Measurements from ENCODE around the gene ERC1.

ERC1 gene

GRCh38 chr12:1382151-1382550, 391.1 kb downstream of the ERC1 start:
- ChIA-PET POLR2A (no interaction called here), CTCF (no interaction called here)

GRCh38 chr12:1382826-1383225, 391.8 kb downstream of the ERC1 start:
- no peak for DNase-seq (ENCODE audit: extremely low spot score)
- CTCF ChIA-PET: no interaction called here
- TF ChIP-seq, protein P1, sequence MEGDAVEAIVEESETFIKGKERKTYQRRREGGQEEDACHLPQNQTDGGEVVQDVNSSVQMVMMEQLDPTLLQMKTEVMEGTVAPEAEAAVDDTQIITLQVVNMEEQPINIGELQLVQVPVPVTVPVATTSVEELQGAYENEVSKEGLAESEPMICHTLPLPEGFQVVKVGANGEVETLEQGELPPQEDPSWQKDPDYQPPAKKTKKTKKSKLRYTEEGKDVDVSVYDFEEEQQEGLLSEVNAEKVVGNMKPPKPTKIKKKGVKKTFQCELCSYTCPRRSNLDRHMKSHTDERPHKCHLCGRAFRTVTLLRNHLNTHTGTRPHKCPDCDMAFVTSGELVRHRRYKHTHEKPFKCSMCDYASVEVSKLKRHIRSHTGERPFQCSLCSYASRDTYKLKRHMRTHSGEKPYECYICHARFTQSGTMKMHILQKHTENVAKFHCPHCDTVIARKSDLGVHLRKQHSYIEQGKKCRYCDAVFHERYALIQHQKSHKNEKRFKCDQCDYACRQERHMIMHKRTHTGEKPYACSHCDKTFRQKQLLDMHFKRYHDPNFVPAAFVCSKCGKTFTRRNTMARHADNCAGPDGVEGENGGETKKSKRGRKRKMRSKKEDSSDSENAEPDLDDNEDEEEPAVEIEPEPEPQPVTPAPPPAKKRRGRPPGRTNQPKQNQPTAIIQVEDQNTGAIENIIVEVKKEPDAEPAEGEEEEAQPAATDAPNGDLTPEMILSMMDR (IDR thresholded peaks at IDR 0.05; ENCODE audit: control extremely low read depth, extremely low read depth, low read depth, missing control alignments): no peak
- POLR2A ChIA-PET: no interaction called here

More at GRCh38 chr12:1382151-1382550, 391.1 kb downstream of the ERC1 start:
- no peak for DNase-seq (ENCODE audit: extremely low spot score)
- TF ChIP-seq, protein P1 (IDR thresholded peaks at IDR 0.05; ENCODE audit: control extremely low read depth, extremely low read depth, low read depth, missing control alignments): no peak

DNA sequence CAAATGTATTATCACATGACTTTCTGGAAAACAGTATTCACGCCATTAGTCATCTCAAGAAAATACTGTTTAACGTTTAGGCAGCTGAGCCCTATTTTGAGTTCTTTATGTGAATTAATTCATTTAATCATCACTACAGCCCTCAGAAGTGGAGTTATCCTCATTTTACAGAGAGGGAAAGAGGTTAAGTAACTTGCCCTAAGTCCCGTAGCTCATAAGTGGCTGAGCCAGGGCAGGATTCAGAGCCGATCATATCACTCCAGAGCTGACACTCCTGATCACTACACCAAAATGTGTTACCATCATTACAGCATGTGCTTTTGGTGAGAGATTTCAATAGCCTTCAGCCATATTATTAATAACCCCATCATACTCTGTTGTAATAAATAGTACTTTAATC, 392.7 kb downstream of the ERC1 start:
- no peak for DNase-seq (ENCODE audit: extremely low spot score)
- ChIA-PET CTCF (interaction anchor here (1.1 kb wide), 1 partner anchor 22 kb away, joined by 3 read pairs; no protein-coding TSS in a partner anchor), POLR2A (no interaction called here)
- TF ChIP-seq, protein P1 (IDR thresholded peaks at IDR 0.05; ENCODE audit: control extremely low read depth, extremely low read depth, low read depth, missing control alignments): no peak

DNA sequence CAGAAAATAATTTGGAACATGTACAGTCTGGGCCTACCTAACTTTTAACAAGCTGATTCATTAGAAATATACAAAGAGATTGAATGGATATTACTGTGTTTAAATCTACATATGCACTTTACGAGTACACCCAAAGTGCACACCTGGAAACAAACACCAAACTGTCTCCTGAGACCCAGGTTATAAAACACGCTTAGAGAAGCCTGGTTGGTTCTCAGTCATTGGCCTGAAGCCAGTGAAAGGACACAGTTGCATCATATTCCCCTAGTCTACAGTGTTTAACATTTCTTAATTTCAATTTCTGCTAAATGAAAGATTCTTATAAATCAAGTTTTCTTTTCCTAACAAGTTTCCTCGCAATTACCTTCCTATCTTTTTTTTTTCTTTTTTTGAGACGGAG, 393.9 kb downstream of the ERC1 start:
- POLR2A ChIA-PET: no interaction called here
- CTCF ChIA-PET: interaction anchor here (1.6 kb wide), 1 partner anchor 22 kb away, joined by 4 read pairs; no protein-coding TSS in a partner anchor
- TF ChIP-seq, protein P1 (IDR thresholded peaks at IDR 0.05; ENCODE audit: control extremely low read depth, extremely low read depth, low read depth, missing control alignments): no peak
- DNase-seq (ENCODE audit: extremely low spot score): no peak

DNA sequence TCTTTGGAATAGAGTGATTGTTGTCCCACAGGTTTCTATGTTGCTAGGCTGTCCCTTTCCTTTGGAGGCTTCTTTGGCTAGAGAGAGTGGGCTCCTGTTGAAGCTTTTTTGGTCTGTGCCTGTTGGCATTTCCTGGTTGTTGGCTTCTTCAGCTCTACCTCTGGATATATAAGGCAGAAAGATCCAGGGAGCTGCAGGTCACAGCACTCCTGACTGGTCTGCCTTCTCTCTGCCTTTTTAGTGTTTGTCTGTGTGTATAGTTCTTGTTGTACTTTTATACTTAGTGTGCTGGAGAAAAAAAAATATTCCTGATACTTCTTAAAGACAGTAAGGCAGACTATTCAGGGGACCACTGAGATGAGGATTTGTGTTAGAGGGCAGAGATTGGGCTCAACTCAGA, 400.7 kb downstream of the ERC1 start:
- DNase-seq (ENCODE audit: extremely low spot score): no peak

GRCh38 chr12:1395421-1395955, 404.5 kb downstream of the ERC1 start:
- TF ChIP-seq, protein P1 (IDR thresholded peaks at IDR 0.05; ENCODE audit: control extremely low read depth, extremely low read depth, low read depth, missing control alignments): no peak
- DNase-seq (ENCODE audit: extremely low spot score): no peak
- CTCF ChIA-PET: interaction anchor here (1.3 kb wide), 1 partner anchor 18 kb away, joined by 3 read pairs; no protein-coding TSS in a partner anchor
- POLR2A ChIA-PET: no interaction called here

More for the DNA sequence above, 400.7 kb downstream of the ERC1 start:
- POLR2A ChIA-PET: no interaction called here
- CTCF ChIA-PET: interaction anchor here (0.9 kb wide), 1 partner anchor 45 kb away, joined by 3 read pairs; no protein-coding TSS in a partner anchor
- TF ChIP-seq, protein P1 (IDR thresholded peaks at IDR 0.05; ENCODE audit: control extremely low read depth, extremely low read depth, low read depth, missing control alignments): no peak
